Fibroblast of the conjunctiva (primary cell): ENCODE results near the gene DCTN1.
A peak's percentile ranks its signal among the peaks of the same experiment; 100 is the strongest.

ENCODE experiments used
- DNase-seq: peaks from one replicate; pipeline ENCODE4 v3.0.0-alpha.2; 2010; ENCODE audit warnings: low read depth

Gene DCTN1

DNA sequence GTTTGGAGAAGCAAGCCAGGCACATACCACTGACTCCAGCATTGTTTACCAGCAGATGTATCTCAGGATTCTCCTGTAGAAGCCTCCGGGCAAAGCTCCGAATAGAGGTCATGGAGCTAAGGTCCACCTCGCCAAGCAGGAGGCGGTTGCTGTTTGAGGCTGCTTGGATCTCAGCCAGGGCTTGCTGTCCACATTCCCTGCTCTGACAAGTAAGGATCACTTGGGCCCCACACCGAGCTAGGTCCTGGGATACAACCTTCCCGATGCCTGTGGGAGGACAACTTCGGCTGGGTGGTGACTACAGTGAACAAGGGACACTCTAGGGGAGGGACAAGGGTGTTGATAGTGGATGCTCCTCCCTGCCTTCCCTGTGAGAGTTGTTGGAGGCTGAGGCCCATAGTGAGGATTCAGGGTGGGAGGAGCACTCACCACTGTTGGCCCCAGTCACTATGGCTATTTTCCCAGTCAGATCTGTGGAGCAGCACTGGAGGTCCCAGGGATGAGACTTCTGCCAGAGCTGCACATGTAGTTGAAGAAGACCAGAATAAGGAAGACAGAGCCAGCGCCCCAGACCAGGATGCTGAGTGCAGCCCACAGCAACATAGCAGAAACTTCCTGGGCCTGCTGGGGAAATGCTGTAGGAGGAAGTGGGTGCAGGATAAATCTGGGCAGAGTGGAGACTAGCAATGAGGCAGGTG is 33.0 kb upstream of the DCTN1 start:
- DNase-seq: no peak

DNA sequence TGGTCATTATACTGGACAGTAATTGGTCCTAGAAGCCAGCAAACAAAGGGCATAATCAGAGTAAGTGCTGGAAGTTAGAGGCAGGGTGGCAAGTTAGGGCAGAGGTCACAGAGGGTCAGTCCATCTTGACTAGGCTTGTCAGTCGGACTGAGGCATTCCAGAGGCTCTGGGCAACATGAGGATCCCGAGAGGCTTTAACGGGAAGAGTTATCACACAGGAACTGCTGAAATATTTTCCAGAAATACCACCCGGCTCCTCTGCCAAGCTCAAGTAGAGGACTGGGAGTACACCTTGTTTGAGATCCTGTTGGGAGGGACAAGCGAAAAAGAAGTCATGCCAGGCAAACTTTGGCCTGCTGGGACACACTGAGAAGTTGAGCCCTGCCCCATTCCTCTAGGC is 27.6 kb upstream of the DCTN1 start:
- DNase-seq: no peak

DNA sequence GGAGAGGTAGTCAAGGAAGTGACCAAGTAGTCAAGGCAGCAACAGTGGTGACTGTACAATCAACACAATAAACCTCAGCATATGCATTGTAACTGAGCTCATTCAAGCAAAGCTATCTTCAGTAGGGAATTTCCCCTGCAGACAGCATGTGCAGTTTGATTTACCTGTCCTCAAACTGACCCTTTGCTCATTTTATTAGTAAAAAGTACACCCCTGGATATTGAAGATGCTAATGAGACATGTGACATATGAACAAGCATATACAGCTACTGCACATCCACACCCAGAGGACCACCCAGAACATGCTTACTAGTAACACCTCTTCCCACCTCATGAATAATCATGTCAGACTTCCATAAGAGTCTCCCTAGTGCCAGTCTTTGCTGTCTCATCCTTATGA is 25.9 kb upstream of the DCTN1 start:
- DNase-seq: no peak

DNA sequence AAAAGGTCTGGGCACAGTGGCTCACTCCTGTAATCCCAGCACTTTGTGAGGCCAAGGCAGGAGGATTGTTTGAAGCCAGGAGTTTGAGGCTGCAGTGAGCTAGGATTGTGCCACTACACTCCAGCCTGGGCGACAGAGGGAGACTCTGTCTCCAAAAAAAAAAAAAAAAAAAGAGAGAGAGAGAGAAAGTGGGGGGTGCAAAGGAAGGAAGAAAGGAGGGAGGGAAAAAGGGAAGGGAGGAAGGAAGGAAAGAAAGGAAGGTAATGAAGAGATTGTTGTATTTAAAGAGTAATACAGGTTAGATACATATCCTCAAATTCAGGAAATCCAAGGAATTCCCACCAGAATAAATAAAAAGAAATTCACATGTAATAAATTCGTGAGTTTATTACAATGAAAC is 21.8 kb upstream of the DCTN1 start:
- no peak for DNase-seq

DNA sequence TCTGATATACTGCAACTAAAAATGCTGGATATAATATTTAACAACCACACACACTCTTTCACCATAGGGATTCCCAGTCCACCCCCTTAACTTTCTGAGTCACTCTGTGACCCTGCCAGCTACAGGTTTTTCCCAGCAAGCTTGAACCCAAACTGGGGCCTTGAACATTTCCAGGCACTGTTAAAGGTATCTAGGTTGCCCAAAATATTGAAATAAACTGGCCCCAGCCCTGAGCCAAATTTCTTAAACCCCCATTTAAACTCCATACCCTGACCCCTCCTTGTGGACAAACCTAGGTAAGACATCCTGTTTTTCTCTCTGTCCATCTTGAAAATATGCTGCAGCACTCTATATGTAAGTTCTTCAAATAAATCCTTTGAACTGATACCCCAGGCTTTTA is 19.7 kb upstream of the DCTN1 start:
- DNase-seq: no peak

DNA sequence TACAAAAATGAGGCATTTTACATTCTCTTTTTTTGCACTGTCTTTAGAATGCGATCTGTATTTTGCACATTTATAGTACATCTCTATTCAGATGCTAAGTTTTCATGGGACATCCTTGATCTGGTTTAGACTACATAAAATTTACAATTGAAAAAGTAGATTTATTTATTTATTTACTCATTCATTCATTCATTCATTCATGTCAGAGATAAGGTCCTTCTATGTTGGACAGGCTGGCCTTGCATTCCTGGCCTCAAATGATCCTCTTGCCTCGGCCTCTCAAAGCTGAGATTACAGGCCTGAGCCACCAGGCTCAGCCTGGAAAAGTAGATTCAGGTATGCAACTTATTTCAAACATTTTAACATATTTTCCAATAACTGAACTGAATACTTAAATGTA is 16.0 kb upstream of the DCTN1 start:
- no peak for DNase-seq

DNA sequence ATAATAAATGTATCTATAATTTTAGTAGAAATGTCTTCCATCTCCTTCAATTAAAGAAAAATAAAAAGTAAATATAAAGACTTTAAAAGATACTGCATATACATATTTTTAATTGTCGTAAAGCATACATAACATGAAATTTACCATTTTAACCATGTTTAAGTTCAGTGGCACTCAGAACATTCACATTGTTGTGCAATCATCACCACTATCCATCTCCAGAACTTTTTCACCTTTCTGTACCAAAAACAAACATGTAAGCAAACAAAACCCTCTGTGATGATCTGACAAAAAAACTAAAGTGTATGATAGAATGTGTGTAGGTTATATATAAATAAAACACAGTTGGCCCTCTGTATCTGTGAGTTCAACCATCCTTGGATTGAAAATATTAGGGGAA is 13.4 kb upstream of the DCTN1 start:
- DNase-seq: no peak

DNA sequence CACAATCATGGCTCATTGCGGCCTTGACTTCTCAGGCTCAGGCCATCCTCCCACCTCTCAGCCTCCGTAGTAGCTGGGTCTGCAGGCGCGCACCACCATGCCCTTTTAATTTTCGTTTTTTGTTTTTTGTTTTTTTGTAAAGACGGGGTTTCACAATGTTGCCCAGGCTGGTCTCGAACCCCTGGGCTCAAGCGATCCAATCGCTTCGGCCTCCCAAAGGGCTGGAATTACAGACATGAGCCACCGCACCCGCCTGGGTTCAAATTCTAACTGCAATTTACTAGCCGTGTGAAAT is 12.3 kb upstream of the DCTN1 start:
- no peak for DNase-seq

DNA sequence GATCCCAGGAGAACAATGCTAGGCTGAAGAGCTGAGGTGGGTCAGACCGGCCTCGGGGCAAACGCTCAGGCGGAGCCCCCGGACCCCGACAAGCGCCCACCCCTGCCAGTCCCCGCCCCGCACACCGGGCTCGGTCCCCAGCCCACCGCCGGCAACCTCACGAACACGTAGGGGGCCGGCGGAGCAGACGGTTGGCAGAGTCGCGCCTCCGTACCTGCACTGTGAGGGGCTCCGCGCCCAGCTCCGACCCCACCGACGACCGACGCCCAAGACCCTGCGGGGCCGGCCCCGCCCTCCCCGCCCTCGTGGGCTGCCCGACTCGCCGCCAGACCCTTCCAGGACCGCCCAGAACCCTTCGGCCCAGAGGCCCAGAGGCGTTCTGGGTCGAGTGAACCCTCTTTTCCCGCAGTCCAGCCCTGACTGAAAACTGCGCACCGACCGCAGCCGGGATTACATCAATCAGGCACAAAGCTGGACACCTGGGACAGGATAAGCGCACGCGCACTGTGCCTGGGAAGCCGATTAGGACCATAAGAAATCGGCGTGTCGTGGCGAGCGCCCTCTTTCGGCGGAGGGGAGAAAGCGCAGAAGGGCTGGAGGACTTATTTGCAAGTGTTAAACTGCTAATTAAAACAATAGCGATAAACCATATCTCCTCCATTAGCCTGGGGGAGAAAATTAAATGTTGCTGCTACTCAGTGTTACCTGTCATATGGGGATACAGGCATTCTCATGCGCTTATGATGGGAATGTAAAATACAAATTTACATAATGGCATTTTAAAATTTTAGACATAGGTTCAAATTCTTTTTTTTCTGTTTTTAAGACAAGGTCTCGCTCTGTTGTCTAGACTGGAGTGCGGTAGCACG is 11.7 kb upstream of the DCTN1 start:
- peak; percentile 83 for DNase-seq

DNA sequence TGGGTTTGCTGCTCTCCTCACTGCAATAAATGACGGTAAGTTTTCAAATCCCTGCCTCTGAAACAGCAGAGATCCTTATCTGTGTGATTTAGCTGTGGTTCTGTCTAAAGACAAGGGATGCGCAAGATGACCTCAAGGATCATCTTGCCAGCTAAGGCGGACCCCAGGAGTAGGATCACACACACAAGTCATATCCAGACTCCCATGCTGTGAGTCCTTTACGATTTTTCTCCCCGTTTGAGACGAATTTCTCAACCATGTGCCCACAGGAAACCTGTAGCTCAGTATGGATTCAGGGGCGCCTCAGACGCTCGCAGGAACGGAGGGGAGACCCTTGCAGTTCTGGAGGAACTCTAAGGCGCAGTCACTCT is 11.1 kb upstream of the DCTN1 start:
- no peak for DNase-seq

DNA sequence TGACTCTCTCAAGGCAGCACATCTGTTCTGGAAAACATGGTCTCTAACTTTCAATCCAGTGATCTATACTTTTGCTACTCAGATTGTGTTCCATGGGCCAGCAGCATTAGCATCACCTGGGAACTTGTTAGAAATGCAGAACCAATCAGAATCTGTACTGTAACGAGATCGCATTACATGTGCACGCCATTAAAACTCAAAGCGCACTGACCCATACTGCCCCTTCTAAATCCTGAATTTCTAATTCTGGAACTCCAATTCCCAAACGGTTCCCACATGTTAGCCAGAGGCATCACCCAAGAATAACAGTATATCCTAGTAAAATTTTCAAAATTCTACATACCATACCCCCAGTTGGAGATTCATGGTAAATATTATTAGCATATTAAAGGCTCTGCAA is 10.5 kb upstream of the DCTN1 start:
- no peak for DNase-seq

DNA sequence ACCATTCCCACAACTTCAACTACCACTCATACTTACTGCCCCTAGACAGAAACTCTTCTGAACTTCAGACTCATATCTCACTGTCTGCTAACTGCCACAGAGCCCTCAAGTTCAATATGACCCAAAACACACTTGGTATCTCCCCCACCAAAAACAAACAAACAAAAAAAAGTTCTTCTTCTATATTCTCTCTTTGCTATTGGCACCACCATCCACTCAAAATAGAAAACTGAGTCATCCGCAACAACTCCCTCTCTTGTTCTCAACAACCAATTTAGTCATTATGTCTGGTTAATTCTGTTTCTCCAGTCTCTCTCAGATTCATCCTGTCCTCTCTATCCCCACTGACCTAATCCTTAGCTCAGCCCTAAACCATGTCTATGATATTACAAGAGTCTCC is 7.2 kb upstream of the DCTN1 start:
- no peak for DNase-seq

DNA sequence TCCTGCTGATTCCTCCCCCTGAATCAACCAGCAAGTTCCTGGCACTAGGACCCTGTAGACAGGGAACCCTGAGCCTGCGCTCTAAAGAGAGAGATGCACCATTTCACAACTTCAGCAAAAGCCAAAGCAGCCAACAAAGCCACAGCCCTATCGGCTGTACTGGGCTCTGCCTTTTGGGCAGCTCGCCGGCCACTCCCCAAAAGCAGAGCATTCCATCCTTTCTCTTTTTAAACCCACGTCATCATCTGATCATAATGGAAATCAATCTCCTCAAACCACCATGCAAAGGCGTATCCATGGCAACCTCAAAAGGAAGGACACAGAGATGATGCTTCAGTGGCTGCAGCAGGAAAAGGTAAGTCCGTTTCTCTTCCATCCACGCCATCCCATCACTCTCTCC is 5.3 kb upstream of the DCTN1 start:
- DNase-seq: no peak

DNA sequence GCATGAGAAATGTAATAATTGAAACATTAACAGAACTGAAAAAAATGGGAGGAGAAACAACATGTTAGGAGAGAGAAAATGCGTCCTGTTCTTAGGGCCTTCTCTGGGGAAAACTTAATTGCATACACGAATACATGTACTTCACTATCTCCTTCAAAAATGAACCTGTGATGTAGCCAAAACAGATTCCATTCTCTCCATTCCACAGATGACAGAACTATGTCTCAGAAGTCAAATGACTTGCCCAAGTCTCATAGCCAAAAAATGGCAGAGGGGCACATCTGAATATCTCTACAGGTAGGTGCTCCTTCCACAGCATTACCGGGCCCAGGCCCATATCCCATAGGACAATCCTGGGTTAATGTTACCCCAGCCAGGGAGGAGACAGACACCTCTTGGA is 3.9 kb upstream of the DCTN1 start:
- no peak for DNase-seq

DNA sequence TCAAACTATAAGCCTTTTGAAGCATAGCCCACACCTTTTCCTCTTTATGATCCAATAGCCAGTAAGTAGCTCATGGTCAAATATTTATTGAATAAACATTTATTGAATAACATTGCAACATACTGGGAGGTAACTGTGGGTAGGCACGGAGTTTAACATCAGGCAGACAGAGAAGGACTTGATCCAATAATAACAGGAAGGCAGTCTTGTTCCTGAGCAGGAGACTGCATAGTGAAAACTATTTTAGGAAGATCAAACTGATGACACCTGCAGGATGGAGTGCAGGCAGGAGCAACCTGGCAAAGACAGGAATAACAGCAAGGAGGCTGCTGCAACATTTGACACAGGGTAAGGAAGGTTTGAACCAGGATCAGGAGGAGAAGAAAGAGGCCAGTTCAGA is 3.1 kb upstream of the DCTN1 start:
- peak; percentile 57 for DNase-seq

DNA sequence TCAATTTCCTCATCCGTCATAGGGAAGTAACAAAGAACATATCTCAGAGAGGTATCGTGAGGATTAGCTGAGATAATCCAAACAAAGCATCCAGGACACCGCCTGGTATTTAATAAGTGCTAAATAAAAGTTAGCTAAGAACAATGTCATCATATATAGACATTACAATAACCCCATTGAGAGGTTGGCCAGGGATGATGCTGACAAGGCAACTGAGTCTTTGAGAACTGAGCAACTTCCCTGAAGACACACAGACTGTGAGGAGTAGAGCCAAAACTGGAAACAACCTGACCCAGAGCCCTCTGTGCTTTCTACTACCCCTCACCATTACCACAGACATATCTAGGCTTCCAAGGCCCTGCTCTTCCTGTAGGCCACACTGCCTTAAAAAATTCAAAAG is 1.6 kb upstream of the DCTN1 start:
- no peak for DNase-seq

DNA sequence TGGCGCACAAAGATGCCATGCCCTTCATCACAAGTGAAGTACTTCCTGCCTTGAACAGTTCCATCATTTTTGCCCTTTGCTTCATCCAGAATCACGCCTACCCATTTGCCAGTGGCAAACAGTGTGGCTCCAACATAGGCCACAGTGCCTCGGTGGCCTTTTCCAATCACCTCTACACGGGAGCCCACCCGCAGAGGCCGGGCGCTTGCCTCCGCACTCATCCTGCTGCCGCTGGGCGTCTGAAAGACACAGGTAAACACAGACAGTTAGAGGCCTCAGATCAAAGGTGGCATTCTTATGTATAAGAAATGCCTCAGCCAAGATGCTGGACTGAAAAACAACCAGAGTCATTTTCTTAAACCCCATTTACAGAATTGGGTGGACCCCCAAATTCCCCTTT is 2.1 kb downstream of the DCTN1 start:
- no peak for DNase-seq

DNA sequence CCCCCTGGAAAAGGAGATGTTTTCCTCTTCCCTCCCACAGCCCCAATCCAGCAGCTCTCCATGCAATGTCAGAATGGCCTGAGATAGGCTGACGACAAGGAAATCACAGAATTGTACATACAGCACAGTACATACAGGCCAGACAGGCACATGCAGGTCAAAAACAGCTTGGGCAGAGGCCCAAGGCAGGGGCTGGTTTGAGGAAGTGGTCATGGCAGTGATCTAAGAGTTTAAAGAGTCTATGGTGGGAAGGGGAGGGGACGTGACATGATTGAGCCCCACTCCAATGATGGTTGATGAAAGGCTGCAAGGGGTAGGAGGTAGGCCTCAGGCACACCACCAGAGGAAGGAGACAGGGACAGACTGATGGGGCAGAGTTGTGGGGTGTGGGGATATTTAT is 4.3 kb downstream of the DCTN1 start:
- DNase-seq: no peak

DNA sequence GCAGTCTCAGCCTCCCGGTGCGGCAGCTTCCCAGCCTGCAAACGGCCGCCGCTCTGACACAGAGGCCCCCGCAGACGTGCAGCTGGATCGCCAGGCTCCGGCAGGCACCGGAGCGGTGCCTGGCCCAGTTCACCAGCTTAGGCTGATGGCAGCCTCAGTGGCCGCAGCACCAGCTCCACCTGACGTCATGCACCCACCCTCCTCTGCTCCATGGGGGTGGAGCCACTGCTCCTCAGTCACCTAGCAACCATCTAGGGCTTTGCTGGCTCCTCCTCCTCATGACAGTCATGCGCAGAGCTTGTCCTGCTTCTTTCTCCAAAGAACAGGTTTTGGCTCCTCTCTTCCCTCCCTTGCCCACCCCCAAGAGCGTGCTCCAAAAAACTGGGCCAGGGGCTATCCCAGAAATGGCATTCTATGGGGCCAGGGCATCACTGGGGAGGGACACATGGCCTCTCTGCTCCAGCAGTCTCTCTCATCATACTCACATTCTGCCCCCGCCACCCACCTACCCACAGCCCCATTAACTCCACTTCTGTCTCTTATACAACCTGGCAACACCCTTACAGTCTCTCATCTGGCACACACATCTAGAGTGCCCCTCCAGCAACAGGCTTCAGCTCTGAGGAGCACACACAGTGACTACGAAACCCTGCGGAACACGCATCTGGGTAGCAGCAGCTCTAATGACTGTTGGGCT is 5.5 kb downstream of the DCTN1 start:
- DNase-seq: peak; percentile 60

DNA sequence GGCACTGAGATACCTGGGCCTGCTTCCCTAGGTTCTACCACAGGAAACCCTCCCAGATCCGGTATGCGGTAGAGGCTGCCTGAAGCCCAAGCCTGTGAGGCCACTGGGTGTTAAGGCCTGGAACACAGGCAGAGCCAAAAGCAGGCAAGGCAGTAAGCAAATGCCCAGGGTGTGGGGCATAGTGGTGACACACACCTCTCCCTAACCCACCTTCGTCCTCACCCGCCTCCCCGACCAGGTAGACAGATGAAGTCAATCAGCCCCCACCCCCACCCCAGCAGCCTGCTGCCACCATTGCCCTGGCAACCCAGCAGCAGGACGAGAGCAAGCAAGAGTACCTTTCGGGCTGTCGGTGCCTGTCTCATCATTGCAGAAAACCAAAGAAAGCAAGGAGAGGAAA is 6.1 kb downstream of the DCTN1 start:
- no peak for DNase-seq

DNA sequence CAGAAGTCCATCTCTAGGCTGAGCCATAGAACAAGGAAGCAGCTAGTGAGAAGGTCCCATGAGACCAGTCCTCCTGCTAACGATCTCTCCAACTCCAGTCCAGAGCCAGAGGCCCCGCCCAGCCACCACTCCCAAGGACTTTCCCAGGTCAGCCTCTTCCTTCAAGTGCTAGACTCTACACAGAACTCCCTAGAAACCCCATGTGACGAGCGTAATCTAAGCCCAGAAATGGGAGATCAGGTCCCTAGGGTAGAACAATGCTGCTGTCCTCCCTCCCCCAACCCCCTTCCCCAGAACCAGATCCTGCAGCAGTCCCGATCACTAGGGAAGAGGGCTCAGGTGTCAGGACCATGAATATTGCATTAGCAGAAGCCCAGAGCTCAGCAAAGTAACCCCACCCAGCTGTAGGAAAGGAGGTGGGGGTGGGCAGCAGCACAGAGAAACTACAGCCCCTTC is 6.9 kb downstream of the DCTN1 start:
- peak; percentile 34 for DNase-seq

DNA sequence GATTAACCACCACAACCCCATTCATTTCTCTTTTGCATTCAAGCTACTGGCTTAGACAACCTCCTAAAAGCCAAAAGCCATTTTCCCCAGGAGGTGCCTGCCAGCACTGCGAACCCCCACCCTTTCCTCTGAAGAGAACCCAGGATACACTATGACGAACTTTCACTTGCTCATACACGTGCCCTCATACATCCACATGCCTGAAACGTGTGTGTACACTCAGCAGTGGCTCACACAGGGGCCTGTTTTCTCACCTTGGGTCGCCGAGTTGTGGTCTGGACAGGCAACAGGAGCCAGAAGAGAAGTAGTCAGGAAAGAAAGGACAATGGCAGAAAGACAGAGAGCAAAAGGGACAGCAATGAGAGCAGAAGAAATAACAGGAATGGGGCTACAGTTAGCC is 7.4 kb downstream of the DCTN1 start:
- DNase-seq: no peak

DNA sequence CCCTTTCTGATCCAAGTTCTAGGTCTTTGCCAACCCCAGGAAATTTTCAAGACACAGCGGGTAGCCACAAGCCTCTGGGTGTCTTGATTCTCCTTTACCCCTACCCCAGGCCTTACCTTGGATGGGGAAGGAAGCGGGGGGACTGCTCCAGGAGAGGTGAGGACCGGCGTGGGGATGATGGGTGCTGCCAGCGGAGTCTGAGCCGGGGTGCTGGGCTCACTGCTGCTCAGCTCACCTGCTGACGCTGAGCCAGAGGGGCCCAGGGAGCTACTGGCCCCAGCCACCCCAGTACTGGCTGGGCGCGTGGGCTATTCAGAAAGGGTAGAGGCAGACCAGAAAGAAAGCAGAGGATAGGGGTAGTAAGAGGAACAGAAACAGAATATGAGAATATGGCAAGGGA is 8.7 kb downstream of the DCTN1 start:
- DNase-seq: no peak
